DND-41 (cell line): ENCODE results near the gene ZMIZ1.
A peak's percentile ranks its signal among the peaks of the same experiment; 100 is the strongest.

Experiments
- ATAC-seq: fragments of 200-7000 bp; cut with Tn5 transposase; 3 replicates; pipeline ENCODE4 v1.9.1; 2021; ENCODE audit warnings: low read depth; ENCODE audit not compliant: insufficient read depth
- DNase-seq: peaks from one replicate; pipeline ENCODE4 v3.0.0-alpha.2; 2020
- H2AFZ ChIP-seq: 2 replicates; pipeline ENCODE4 v1.6.0; 2012; ENCODE audit warnings: low read depth, low read length
- H3K27ac ChIP-seq: 2 replicates; pipeline ENCODE4 v1.5.1; 2012; ENCODE audit warnings: low read length, inconsistent platforms
- H3K27me3 ChIP-seq: fragments of 200-600 bp; sonication (generic); 2 replicates; pipeline ENCODE4 v1.6.0; 2012; ENCODE audit warnings: low read length, mild to moderate bottlenecking, inconsistent platforms; ENCODE audit not compliant: insufficient read depth, poor library complexity
- H3K36me3 ChIP-seq: 2 replicates; pipeline ENCODE4 v1.5.1; 2012; ENCODE audit warnings: low read length, inconsistent platforms; ENCODE audit not compliant: insufficient read depth
- H3K4me1 ChIP-seq: 2 replicates; pipeline ENCODE4 v1.5.1; 2012; ENCODE audit warnings: mild to moderate bottlenecking, low read length; ENCODE audit not compliant: insufficient read depth
- H3K4me2 ChIP-seq: 2 replicates; pipeline ENCODE4 v1.6.0; 2012; ENCODE audit warnings: mild to moderate bottlenecking, moderate library complexity, low read length, inconsistent platforms; ENCODE audit not compliant: insufficient read depth
- H3K4me3 ChIP-seq, 2 experiments: fragments of 200-600 bp in 1 of 2; shearing (Covaris generic) in 1 of 2; 2 replicates each; pipeline ENCODE4 v1.5.1; 2012 to 2016; ENCODE audit warnings: inconsistent platforms in 2 of 2, low read length in 2 of 2, mild to moderate bottlenecking in 2 of 2, low read depth in 1 of 2, moderate library complexity in 1 of 2
- H3K79me2 ChIP-seq: 2 replicates; pipeline ENCODE4 v1.6.0; 2012; ENCODE audit warnings: low read length, inconsistent platforms; ENCODE audit not compliant: insufficient read depth
- H3K9ac ChIP-seq: 2 replicates; pipeline ENCODE4 v1.6.0; 2012; ENCODE audit warnings: low read depth, mild to moderate bottlenecking, inconsistent platforms, low read length, moderate library complexity
- H3K9me3 ChIP-seq: 2 replicates; pipeline ENCODE4 v1.5.1; 2012; ENCODE audit warnings: low read length, moderate library complexity, mild to moderate bottlenecking, inconsistent platforms; ENCODE audit not compliant: insufficient read depth, severe bottlenecking
- H4K20me1 ChIP-seq: 2 replicates; pipeline ENCODE4 v1.6.0; 2012; ENCODE audit warnings: low read length; ENCODE audit not compliant: insufficient read depth
- CTCF ChIP-seq: IDR thresholded peaks from 2 replicates; pipeline ENCODE4 v1.5.1; 2012; ENCODE audit warnings: borderline replicate concordance, low read length, moderate library complexity, mild to moderate bottlenecking; ENCODE audit not compliant: poor library complexity, severe bottlenecking; ENCODE audit errors: extremely low read depth
- EZH2 ChIP-seq: IDR thresholded peaks from 3 replicates; pipeline ENCODE4 v1.6.1; 2012; ENCODE audit warnings: borderline replicate concordance, low read depth, mild to moderate bottlenecking, moderate library complexity, low read length, inconsistent platforms; ENCODE audit not compliant: severe bottlenecking

ZMIZ1 gene

GRCh38 chr10:79042639-79043411 lies 25.9 kb upstream of the ZMIZ1 start:
- Histone ChIP-seq H3K79me2 (no peaks in the 10 kb centered on the region), H3K4me2 (no peak overlapping the region), H3K4me3 (no peak overlapping the region), H4K20me1 (no peaks in the 10 kb centered on the region), H3K27me3 (no peaks in the 10 kb centered on the region), H3K36me3 (no peaks in the 10 kb centered on the region), H3K4me1 (peaks cover 19% of the 10 kb centered on the region), H3K27ac (no peak overlapping the region), H3K9ac (no peak overlapping the region), H2AFZ (no peak overlapping the region), H3K9me3 (no peaks in the 10 kb centered on the region)
- DNase-seq (no peak), ATAC-seq (no peak)
- TF ChIP-seq EZH2 (no peak), CTCF (no peak)

GRCh38 chr10:79044036-79044632 lies 24.6 kb upstream of the ZMIZ1 start:
- TF ChIP-seq EZH2: no peak
- H3K27me3 ChIP-seq: no peaks in the 10 kb centered on the region
- H3K9ac ChIP-seq: no peak overlapping the region
- H3K9me3 ChIP-seq: no peaks in the 10 kb centered on the region
- H3K36me3 ChIP-seq: no peaks in the 10 kb centered on the region
- H3K4me1 ChIP-seq: peaks cover 32% of the 10 kb centered on the region
- H3K27ac ChIP-seq: no peak overlapping the region
- no peaks in the 10 kb centered on the region for H3K79me2 ChIP-seq
- no peaks in the 10 kb centered on the region for H4K20me1 ChIP-seq
- H3K4me2 ChIP-seq: no peak overlapping the region
- ATAC-seq (no peak), DNase-seq (no peak)
- no peak overlapping the region for H3K4me3 ChIP-seq
- H2AFZ ChIP-seq: no peak overlapping the region

GRCh38 chr10:79044846-79045245 lies 23.9 kb upstream of the ZMIZ1 start:
- H3K9me3 ChIP-seq: no peaks in the 10 kb centered on the region
- no peaks in the 10 kb centered on the region for H3K36me3 ChIP-seq
- DNase-seq (no peak), ATAC-seq (no peak)
- H4K20me1 ChIP-seq: no peaks in the 10 kb centered on the region
- H3K4me2 ChIP-seq: no peak overlapping the region
- no peak overlapping the region for H3K4me3 ChIP-seq
- peak overlapping the region; percentile 7; the same call in 1 of the 2 replicates for H3K27ac ChIP-seq
- TF ChIP-seq CTCF (no peak), EZH2 (no peak)
- no peaks in the 10 kb centered on the region for H3K27me3 ChIP-seq
- peaks cover 35% of the 10 kb centered on the region for H3K4me1 ChIP-seq
- no peak overlapping the region; the same call in 1 of the 2 replicates for H2AFZ ChIP-seq
- H3K79me2 ChIP-seq: no peaks in the 10 kb centered on the region
- no peak overlapping the region for H3K9ac ChIP-seq

GRCh38 chr10:79045566-79046175 lies 23.1 kb upstream of the ZMIZ1 start:
- no peak for ATAC-seq
- TF ChIP-seq CTCF (no peak), EZH2 (no peak)

More at GRCh38 chr10:79045566-79046175, 23.1 kb upstream of the ZMIZ1 start:
- no peaks in the 10 kb centered on the region for H3K36me3 ChIP-seq
- H3K4me3 ChIP-seq: no peak overlapping the region
- H3K27me3 ChIP-seq: no peaks in the 10 kb centered on the region
- no peaks in the 10 kb centered on the region for H3K9me3 ChIP-seq
- no peak overlapping the region for H3K9ac ChIP-seq
- peaks cover 37% of the 10 kb centered on the region for H3K4me1 ChIP-seq
- no peak overlapping the region for H2AFZ ChIP-seq
- H4K20me1 ChIP-seq: no peaks in the 10 kb centered on the region
- no peak overlapping the region for H3K27ac ChIP-seq
- DNase-seq: no peak
- H3K4me2 ChIP-seq: no peak overlapping the region
- H3K79me2 ChIP-seq: no peaks in the 10 kb centered on the region
